GM18498 (cell line): ENCODE measurements around the gene KIAA1217.
A peak's percentile ranks its signal among the peaks of the same experiment; 100 is the strongest.
"Not testable (repeated sequence)": the region's sequence is repeated elsewhere in the genome, so short reads cannot be mapped to it uniquely, and the experiment has no call there.

Experiments used
- ATAC-seq: cut with Tn5 transposase; IDR thresholded peaks from one replicate; pipeline ENCODE4 v1.9.1; 2021; ENCODE audit warnings: mild to moderate bottlenecking, moderate library complexity; ENCODE audit not compliant: unreplicated experiment

KIAA1217 gene

GRCh38 chr10:24462291-24462813 lies 253.4 kb downstream of the KIAA1217 start:
- ATAC-seq: no peak

GRCh38 chr10:24462889-24463552 lies 254.1 kb downstream of the KIAA1217 start:
- no peak for ATAC-seq

GRCh38 chr10:24463611-24464426 lies 254.9 kb downstream of the KIAA1217 start:
- peak; percentile 67 for ATAC-seq

GRCh38 chr10:24465124-24465874 lies 256.4 kb downstream of the KIAA1217 start:
- ATAC-seq: no peak

- ATAC-seq: peak; percentile 58
Measured at GRCh38 chr10:24465891-24466818, 257.2 kb downstream of the KIAA1217 start.

GRCh38 chr10:24467136-24467535 lies 258.2 kb downstream of the KIAA1217 start:
- no peak for ATAC-seq

- no peak for ATAC-seq
Measured at GRCh38 chr10:24467605-24468004, 258.7 kb downstream of the KIAA1217 start.

- no peak for ATAC-seq
Measured at GRCh38 chr10:24468281-24468751, 259.4 kb downstream of the KIAA1217 start.

- no peak for ATAC-seq
Measured at GRCh38 chr10:24469993-24470392, 261.1 kb downstream of the KIAA1217 start.

GRCh38 chr10:24475598-24475997 lies 266.7 kb downstream of the KIAA1217 start:
- ATAC-seq: no peak

GRCh38 chr10:24476913-24477701 lies 268.2 kb downstream of the KIAA1217 start:
- ATAC-seq: no peak

GRCh38 chr10:24477915-24478314 lies 269.0 kb downstream of the KIAA1217 start:
- no peak for ATAC-seq

- ATAC-seq: no peak
Measured at GRCh38 chr10:24479806-24480205, 270.9 kb downstream of the KIAA1217 start.

- no peak for ATAC-seq
Measured at GRCh38 chr10:24480447-24480846, 271.5 kb downstream of the KIAA1217 start.

- ATAC-seq: no peak
Measured at GRCh38 chr10:24481241-24481640, 272.3 kb downstream of the KIAA1217 start.

GRCh38 chr10:24482713-24483112 lies 273.8 kb downstream of the KIAA1217 start:
- ATAC-seq: not testable (repeated sequence)

GRCh38 chr10:24483701-24484100 lies 274.8 kb downstream of the KIAA1217 start:
- ATAC-seq: peak; percentile 76

GRCh38 chr10:24484771-24485170 lies 275.8 kb downstream of the KIAA1217 start:
- ATAC-seq: no peak

- ATAC-seq: no peak
Measured at GRCh38 chr10:24485304-24485703, 276.4 kb downstream of the KIAA1217 start.
